ENCODE results near the gene SPATA2.
A peak's percentile ranks its signal among the peaks of the same experiment; 100 is the strongest.

SPATA2 gene

DNA sequence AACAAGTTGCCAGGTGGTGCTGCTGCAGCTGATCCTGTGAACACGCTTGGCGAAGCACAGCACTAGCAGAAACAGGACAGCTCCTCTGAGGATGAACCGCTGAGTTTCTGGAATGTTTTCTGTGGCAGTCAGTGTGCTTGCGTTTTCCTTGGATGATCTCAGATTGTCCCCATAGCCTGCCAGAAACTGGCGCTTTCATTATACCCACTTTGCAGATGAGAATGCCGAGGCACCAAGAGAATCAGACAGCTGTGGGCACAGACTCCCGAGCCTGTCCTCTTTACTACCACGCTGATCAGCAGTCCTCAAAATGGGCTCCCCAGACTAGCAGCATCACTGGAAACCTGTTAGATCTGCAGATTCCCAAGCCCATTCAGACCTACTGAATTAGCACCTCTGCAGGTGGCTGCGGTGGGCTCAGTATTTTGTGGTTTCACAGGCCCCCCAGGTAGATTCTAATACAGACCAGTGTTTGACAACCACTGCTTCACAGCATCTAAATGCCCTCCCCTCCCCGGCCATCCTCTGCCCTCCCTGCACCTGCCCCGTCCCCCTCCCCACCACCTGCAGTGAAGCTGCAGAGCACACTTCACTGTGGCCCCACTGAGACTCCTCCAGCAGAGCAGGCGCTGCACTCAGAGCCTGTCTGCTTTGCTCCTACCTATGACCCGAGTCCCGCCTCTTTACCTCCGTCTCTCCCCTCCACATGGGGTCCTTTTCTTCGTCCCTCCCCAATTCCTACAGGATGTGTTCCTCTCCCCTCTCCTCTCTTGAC is 29.6 kb downstream of the SPATA2 start:
- no peak for DNase-seq

DNA sequence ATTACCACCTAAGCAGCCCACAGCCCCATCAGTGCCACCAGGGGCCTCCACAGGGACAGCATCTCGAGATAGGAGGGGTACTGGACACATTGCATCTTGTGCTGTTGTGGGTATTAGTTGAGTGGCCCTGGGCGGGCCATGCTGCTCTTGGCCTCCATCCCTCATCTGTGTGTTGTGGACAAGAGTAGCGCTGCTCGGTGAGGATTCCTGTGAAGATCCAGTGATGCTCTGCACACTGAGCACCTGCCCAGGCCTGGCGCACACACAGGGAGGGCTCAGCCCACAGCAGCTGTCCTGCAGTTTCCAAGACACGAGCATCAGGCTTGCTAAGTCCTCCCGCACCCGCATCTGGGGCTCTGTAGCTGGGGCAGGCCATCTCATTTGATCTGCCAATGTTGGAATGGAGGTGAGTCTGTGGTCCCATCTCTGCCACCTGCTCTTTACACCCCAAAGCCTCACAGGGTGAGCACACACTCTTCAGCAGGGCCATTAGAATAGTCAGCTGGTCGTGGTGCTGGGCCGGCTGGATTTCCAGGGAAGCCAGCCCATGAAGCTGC is 32.0 kb downstream of the SPATA2 start:
- DNase-seq, result no peak

DNA sequence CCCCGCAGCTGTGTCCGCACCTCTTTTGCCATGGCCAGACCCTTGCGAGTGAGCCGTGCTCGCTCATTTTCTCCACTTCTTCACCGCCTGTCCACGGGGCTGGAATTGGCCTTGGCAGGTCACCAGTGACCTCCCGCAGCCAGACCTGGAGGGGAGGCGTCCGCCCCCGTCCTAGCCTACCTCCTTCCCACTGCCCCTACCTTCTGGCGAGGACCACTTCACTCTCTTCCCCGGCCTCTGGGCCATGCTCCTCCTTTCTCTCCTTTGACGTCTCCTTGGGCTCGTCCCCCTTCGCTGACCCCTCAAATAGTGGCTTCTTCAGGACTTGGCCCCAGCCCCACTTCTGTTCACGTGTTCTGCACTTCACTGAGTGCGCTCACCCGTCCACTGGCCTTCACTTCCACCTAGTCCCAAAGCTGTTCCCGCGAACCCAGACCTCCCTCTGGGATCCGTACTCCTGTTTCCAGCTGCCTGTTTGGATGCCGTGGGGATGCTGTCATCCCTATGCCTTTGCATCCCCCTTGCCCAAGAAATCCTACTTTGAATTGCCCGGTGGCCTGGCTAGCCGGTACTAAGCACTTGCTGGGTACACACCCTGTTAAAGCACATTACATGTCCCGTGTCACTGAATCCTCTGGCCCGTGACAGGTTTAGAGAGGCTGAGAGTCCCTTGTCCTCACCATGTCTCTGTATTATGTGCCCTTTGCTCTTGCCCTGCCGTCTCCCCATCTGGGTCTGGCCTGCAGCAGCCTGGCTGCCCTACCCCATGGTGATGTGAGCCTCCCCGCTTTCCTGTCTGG is 33.0 kb downstream of the SPATA2 start:
- DNase-seq, result no peak

DNA sequence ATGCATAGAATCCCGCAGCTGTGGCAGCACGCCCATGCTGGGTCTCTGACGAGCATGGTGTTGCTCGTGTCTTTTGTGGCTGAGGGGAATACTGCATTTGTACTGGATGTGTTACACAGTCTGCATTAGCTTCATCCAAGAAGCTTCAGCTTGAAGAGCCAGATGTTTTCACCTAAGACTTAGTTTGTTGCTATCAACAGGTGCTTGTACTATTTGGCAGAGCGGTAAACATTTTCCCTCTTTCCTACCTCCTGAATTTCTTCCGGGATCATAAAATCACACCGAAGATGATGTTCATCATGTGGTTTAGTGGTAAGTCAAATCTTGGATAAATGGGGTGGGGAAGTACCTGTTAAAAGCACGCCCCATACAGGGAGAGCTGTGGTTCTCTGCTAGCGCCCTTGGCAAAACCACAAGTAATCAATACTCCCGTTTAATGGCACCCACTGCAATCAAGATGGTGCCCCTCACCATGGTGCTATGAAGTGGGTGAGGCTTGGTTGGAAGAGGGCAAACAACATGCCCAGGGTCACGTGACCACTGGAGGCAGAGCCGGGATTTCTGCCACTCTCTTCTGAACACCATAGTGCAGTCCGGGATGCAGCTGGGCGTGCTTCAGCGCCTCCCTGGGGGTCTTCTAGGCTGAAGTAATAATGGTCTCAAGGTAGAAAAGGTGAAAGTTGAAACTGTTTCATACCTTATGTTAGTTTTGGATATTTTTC is 34.4 kb downstream of the SPATA2 start:
- no peak for DNase-seq

DNA sequence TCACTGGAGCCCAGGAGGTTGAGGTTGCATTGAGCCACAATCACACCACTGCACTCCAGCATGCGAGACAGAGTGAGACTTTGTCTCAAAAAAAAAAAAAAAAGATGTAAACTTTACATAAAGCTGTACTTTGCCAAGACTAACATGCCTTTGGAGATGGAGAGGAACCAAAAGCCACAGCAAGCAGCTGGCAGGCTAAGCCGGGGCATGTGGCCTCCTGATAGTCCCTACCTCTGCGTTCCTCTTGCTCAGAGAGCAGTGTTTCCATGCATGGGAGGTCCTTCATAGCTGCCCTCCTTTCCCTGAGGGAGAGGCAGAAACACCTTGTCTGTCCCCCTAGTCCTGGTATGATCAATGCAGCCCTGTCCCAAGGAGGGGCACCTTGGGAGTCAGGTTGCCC is 35.2 kb downstream of the SPATA2 start:
- DNase-seq, result no peak

DNA sequence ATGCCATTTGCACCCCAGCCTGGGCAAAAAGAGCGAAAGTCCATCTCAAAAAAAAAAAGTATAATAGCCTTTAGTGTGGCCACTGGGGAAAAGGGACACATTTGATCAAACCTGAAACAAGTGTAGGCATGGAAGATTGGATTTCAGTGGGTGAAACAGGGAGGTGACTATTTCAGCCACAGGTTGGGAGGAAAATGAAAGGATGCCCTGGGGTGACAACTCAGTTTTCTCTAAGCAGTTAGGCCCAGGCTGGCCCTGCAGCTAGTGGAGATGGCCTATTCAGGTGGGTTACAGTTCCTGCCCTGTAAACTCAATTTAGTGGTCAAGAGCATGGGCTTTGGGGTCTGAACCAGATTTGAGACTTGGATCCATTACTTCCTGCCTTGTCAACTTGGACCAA is 36.4 kb downstream of the SPATA2 start:
- DNase-seq, result no peak

DNA sequence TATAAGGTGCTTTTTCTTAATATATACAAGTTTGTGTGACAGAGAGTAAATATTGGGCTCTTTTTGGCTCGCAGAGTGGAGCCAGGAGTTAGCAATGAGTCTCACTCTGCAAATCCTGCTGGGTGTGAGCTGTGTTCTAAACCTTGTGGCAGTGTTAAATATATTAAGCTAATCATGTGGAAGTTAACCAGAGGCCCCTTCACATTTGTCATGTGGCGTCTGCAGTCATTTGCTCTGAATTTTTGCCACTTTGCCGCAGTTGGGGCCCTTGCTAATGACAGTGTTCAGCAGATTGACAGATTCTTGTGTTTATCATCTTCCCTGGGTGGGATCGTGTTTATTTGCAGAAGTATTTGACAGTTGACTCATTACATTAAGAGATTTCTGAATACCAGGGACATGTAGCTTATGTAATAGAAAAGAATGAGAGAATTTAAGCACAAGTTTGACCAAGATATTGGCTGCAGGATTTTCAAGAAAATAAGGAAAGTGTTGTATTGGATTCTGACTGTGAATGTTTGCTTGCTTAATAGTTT is 37.9 kb downstream of the SPATA2 start:
- no peak for DNase-seq

DNA sequence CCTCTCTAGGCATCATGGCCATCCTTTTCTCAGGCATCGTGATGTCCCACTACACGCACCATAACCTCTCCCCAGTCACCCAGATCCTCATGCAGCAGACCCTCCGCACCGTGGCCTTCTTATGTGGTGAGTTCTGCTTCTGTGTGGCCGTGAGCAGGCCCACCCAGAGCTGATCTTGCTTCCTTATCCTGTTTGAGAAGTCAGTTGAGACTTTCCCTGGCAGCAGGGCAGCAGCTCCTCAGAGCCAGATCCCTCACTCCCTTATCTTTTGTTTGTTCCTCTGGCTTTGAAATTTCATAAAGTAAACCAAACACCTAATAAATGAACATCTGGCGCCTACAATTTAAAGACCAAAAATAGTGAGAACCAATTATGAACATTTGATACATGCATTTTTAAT is 40.6 kb downstream of the SPATA2 start:
- no peak for DNase-seq

DNA sequence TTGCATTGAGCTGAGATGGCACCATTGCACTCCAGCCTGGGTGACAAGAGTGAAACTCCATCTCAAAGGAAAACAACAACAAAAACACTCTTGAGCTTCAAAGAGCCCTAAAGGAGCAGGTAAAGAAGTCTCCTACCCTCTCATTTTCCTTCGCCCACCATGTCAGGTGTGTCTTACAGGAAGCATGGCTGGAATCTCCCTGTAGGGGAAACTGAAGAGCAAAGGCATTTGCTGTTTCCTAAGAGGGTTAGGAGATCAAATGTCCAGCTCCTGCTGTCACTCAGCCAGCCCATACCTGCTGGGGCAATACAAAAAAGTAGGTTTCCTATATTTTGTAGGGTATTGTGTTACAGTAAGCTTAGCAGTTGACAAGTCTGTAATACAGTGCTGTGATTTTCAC is 43.3 kb downstream of the SPATA2 start:
- DNase-seq, result no peak

DNA sequence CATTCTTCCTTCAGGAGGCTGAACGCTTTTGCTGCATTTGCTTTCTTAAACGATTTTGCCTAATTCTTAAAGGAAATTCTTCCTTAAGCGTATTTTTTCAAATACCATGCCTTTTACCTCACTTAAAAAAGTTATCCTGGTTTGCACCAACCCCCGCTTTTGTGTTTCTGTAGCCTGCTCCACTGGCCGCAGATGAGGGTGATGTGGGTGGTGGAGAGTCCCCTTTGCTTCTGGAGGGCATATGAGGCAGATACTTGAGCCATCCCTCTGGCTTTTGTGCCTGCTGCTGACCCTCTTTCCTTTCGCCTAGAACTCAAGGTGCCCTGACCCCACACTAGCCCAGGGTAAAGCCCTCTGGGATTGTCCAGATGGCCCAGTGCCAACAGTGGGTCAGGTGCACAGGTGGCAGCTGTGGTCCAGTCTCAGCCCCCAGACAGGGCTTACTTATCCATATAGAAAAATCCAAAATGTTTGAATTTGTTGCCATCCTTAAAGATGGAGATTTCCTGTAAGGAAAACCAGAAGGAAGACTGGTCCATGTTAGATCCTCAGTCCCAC is 43.9 kb downstream of the SPATA2 start:
- no peak for DNase-seq

DNA sequence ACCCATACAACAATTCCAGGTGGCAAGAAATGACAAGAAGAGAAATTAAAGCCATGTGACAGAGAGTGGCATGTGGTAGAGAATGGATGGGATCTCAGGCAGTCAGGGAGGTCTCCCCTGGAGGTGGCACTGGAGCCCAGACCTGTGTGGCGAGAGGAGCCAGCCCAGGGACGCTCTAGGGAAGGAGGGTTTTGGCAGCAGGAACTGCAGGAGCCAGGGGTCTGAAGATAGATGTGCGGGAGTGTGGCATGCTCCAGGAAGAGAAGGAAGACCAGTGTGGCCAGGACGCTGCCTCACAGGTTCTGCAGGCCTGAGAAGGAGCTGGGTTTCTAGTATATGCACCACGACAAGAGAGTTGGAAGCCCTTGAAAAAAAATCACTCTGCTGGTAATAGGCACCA is 45.1 kb downstream of the SPATA2 start:
- DNase-seq, result no peak

DNA sequence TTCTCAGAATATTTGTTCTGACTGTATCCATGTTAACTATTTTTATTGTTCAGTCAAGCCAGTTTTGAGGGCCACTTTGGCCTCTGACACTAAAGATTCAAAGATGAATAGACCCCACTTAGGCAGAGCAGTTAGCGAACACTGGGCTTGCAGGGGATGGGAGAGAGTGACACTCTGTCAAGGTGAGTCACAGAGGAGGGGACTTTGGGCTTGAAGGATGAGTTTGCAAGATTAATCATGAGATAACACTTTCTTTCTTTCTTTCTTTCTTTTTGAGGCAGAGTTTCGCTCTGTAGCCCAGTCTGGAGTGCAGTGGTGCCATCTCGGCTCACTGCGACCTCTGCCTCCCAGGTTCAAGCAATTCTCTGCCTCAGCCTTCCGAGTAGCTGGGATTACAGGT is 46.4 kb downstream of the SPATA2 start:
- no peak for DNase-seq

DNA sequence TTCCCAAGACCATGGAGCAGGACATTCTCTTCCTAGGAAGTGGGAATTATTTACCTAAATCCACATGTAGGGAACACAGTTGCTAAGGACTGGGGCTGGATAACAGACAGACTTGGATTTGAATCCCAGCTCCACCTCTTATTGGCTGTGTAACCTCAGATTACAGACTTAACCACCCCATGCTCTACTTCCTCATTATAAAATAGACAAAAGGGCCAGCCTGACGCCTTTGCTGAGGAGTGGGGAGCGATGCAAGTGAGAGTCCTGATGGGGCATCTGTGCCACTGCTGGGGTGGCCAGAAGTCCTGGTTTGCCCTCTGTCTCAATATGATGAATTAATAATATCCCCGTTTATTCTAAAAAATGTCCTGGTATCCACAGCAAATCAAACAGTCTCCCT is 46.8 kb downstream of the SPATA2 start:
- DNase-seq, result peak in 1 of 3 donors; percentile 30

DNA sequence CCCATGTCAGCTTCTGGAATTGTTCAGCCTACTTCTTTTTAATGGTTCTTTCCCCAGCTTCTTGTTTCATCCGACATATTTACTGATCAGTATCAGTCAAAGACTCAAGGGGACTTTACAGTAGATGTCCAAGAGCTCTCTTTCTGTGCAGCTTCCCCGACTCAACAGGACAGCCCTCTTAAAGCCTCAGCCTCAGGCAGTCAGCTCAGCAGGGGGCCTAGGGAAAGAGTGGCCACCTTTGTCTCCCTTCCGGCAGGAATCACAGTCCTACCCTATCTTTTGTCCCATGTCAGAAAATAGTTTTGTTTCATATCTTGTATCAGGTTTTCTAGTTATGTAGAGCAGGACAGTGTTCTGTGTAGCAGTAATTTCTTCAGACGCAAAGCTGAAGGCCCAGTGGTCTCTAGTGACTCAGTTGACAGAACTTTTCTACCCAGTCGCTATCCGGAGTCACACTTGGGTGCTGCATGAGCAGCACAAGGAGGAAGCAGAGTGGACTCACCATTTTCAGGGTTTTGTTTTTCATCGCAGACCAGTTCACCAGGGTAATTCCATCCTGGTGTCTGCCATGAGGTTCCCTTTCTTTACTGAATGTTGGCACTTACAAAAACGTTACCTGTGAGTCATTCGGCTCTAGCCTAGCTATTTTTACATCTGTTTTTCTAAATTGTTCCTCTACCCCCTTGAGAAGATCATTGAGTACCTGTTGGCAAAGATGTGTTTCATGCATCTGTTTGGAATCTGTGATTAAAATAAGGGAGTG is 47.7 kb downstream of the SPATA2 start:
- DNase-seq, result peak; percentile 29 to 49 (median 32)

DNA sequence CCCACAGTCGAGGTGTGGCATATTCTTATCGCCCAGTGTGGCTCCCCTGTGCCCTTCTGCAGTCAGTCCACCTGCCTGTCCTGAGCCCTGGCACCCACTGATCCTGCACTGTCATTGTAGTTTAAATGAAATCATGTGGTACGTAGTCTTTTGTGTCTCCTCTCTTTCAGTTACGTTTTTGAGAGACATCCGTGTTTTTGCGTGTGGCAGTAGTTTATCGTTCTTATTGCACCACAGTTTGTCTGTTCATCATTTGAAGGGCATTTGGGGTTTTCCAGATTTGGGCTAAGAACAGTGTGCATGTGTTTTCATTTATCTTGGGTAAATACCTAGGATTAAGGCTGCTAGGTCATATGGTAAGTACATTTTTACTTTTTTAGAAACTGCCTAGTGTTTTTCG is 49.3 kb downstream of the SPATA2 start:
- no peak for DNase-seq

DNA sequence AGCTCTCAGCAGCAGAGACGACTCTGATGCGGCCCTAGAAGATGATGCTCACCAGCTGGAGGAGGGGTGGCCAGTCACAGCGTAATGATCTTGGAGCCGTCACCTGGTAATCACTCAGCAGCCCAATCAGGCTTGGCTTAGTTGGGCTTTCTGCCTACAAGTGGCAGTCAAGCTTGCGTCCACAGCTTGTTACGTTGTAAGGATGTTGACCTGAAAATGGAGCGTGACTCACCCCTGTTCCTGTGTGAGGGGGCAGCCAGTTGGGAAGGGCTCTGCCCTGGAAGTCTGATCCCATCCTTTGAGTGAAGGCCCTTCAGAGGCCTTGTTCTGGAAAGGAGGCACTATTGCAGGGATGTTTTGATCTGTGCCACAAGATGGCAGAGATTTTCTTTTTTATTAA is 49.8 kb downstream of the SPATA2 start:
- no peak for DNase-seq

DNA sequence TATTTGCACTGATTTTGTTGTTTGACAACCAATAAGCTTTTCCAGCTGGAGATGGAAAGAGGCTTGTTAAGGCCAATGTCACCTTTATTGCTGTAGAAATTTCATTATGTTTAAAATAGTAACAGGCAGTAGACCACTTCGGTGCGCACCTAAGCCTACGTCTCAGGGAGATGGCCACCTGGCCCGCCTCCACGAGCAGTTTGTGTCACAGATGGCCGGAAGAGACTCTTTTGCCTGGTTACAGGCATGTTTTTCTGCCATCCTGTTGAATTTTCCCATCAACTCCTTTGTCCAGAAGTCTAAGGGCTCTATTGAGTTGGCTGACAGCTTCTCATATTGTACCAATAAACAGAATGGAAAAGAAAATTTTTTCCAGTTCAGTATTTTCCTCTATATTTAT is 51.7 kb downstream of the SPATA2 start:
- DNase-seq, result no peak

DNA sequence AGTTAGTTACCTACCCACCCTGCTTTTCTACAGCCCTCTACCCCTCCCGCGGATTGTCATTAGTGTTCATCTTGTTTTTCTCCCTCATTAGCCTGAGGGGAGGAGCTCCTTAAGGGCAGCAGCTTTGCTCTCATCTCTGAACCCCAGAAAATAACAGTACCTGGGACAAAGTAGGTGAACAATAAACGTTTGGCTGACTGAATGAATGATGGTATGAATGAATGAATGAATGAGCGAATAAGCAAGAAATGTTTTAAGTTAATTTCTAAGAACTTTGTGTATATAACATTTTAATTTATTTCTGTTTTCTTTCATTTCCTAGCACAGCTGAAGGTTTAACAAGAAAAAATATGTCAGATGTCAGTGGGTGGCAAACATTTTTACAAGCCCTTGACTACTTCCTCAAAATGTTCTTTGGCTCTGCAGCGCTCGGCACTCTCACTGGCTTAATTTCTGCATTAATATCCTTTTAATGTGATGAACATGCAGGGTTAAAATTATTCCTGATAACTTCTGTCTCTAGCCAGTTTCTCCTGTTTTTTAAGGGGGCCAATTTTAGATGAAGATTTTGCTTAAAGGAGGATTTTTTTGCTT is 52.6 kb downstream of the SPATA2 start:
- DNase-seq, result peak; percentile 35 to 52 (median 47)

DNA sequence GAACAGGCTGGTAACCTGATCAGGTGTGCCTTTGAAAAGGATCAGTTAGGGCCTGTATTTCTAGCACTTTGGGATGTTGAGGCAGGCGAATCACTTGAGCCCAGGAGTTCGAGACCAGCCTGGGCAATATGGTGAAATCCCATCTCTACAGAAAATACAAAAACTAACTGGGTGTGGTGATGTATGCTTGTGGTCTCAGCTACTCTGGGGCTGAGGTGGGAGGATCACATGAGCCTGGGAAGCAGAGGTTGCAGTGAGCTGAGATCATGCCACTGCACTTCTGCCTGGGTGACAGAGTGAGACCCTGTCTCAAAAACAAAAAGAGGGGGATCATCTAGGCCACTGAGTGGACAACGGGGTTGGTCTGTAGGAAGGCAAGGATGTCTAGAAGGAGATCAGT is 54.1 kb downstream of the SPATA2 start:
- peak; percentile 43 to 49 (median 44) for DNase-seq

DNA sequence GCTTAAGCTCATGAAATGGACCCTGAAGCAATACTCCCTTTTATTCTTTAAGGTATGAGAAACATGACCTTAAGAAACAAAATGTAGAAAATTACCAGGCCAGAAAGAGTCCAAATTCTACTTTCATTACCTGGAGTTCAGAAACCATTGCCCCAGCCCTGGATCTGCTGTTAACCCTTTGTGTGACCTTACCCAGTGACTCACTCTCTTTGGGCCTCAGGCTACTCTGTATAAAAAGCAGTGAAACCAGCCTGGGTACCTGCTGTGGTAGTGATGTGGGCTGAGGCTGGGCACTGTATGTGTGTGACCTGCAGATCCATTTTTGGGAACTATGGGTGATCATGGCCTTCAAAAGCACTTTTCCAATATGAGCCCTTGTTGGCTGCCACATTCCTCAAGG is 55.5 kb downstream of the SPATA2 start:
- no peak for DNase-seq

DNA sequence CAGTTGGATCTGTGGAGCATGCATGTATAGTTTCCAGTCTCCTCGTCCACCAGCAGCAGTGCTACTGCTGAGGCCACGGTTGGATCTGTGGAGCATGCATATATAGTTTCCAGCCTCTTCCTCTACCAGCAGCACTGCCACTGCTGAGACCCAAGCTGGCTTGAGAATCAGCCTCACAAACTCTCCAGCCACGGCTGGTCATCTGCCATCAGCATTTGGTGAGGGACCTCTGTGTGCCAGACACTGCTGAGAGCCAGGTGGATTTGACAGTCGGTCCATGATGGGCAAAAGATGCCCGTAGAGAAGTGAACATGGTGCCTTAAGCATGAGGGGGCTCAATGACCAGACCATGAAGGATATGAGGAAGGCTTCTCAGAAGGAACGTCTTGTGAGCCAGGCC is 56.3 kb downstream of the SPATA2 start:
- no peak for DNase-seq

Measured in suppressor macrophage treated with lipopolysaccharide for 1 hour (primary cell).